H1 (cell line): ENCODE measurements around the gene RHOC. TPM values are rescaled to one million over a fixed set of nuclear protein-coding genes. Genes with fewer than 3 reads are reported as not detected.
"Not testable (repeated sequence)": the region's sequence is repeated elsewhere in the genome, so short reads cannot be mapped to it uniquely, and the experiment has no call there.

ENCODE experiments used
- CTCF ChIA-PET: fragments of 300-600 bp; sonication (Branson Sonifier 250); formaldehyde crosslinking; loops from one replicate; lab custom pipeline; 2021; ENCODE audit not compliant: partially characterized antibody; lab: Charles Lee
- POLR2A ChIA-PET: fragments of 300-600 bp; sonication (Branson Sonifier 250); formaldehyde crosslinking; loops from one replicate; lab custom pipeline; 2021; ENCODE audit warnings: inconsistent platforms; ENCODE audit not compliant: partially characterized antibody; lab: Charles Lee
- DNase-seq, 2 experiments: peaks; one replicate each; pipeline versions ENCODE4 v3.0.0 to v3.0.0-alpha.2; 2010 to 2022; ENCODE audit warnings: low spot score in 2 of 2, low read depth in 1 of 2, mixed read lengths in 1 of 2
- FAIRE-seq: peaks from 2 replicates; lab custom pipeline; 2011; peaks lifted over from hg19 to GRCh38; lab: Jason Lieb, UNC
- H2AFZ ChIP-seq: 2 replicates; pipeline ENCODE4 v1.8.1; 2012; ENCODE audit warnings: low read length, inconsistent platforms
- H2AK5ac ChIP-seq: 2 replicates; pipeline ENCODE4 v1.6.1; 2013; ENCODE audit warnings: low read depth, low read length
- H2BK120ac ChIP-seq: replicated peaks from 2 replicates; pipeline ENCODE3; 2013; ENCODE audit warnings: low read depth, low read length, inconsistent platforms
- H2BK12ac ChIP-seq: 2 replicates; pipeline ENCODE4 v1.6.1; 2013; ENCODE audit warnings: low read depth, low read length
- H2BK15ac ChIP-seq: 2 replicates; pipeline ENCODE4 v1.6.1; 2013; ENCODE audit warnings: low read length
- H2BK20ac ChIP-seq: 2 replicates; pipeline ENCODE4 v1.6.1; 2013; ENCODE audit warnings: low read length
- H2BK5ac ChIP-seq: 2 replicates; pipeline ENCODE4 v1.6.1; 2013; ENCODE audit warnings: low read depth, low read length
- H3K14ac ChIP-seq: 2 replicates; pipeline ENCODE4 v1.6.1; 2013; ENCODE audit warnings: inconsistent platforms; ENCODE audit not compliant: insufficient read length
- H3K18ac ChIP-seq: 2 replicates; pipeline ENCODE4 v1.6.1; 2013; ENCODE audit warnings: low read length; ENCODE audit errors: extremely low read depth
- H3K23ac ChIP-seq: 2 replicates; pipeline ENCODE4 v1.6.1; 2013; ENCODE audit warnings: inconsistent platforms; ENCODE audit not compliant: insufficient read length
- H3K23me2 ChIP-seq: 2 replicates; pipeline ENCODE4 v1.6.1; 2013; ENCODE audit warnings: low read depth, low read length
- H3K27ac ChIP-seq: 2 replicates; pipeline ENCODE4 v1.6.1; 2011; ENCODE audit warnings: low read depth, low read length, inconsistent platforms
- H3K27me3 ChIP-seq, 4 experiments: replicated peaks in 1 of 4; 1 replicate in 1 of 4; 2 replicates in 3 of 4; pipeline versions ENCODE4 v1.6.1 to v1.8.1; 2011 to 2013; ENCODE audit warnings: low read length in 3 of 4, mild to moderate bottlenecking in 3 of 4, inconsistent platforms in 2 of 4, mixed read lengths in 2 of 4, moderate library complexity in 1 of 4; ENCODE audit not compliant: control insufficient read depth in 3 of 4, insufficient read depth in 3 of 4; ENCODE audit errors: extremely low read depth in 1 of 4
- H3K36me3 ChIP-seq, 4 experiments: 2 replicates each; pipeline versions ENCODE4 v1.6.1 to v1.8.1; 2011 to 2013; ENCODE audit warnings: mild to moderate bottlenecking in 4 of 4, low read length in 3 of 4, moderate library complexity in 2 of 4, control low read depth in 1 of 4, inconsistent platforms in 1 of 4; ENCODE audit not compliant: insufficient read depth in 4 of 4, control insufficient read depth in 2 of 4
- H3K4ac ChIP-seq: replicated peaks from 2 replicates; pipeline ENCODE3; 2013; ENCODE audit warnings: low read length, low read depth, mixed read lengths, inconsistent platforms; ENCODE audit not compliant: insufficient read length
- H3K4me1 ChIP-seq, 4 experiments: replicated peaks in 1 of 4; 1 replicate in 1 of 4; 2 replicates in 3 of 4; pipeline versions ENCODE4 v1.6.1 to v1.8.1; 2011 to 2013; ENCODE audit warnings: low read length in 3 of 4, inconsistent platforms in 2 of 4, mixed read lengths in 1 of 4; ENCODE audit not compliant: insufficient read depth in 4 of 4, control insufficient read depth in 3 of 4
- H3K4me2 ChIP-seq, 2 experiments: 2 replicates each; pipeline versions ENCODE4 v1.6.1 to v1.8.1; 2011 to 2013; ENCODE audit warnings: low read depth in 2 of 2, low read length in 2 of 2, control low read depth in 1 of 2, inconsistent platforms in 1 of 2, mild to moderate bottlenecking in 1 of 2; ENCODE audit not compliant: insufficient read depth in 1 of 2
- H3K4me3 ChIP-seq, 4 experiments: fragments of 200-600, 300-600 bp in 1 of 4; sonication (generic), shearing (Covaris generic), sonication (Bioruptor Twin) in 1 of 4; 2 replicates each; pipeline versions ENCODE4 v1.5.1 to v1.8.1; 2011 to 2016; ENCODE audit warnings: low read length in 4 of 4, low read depth in 3 of 4, control low read depth in 2 of 4, inconsistent platforms in 2 of 4, mild to moderate bottlenecking in 2 of 4, mixed read lengths in 1 of 4, moderate library complexity in 1 of 4; ENCODE audit not compliant: insufficient read depth in 2 of 4; ENCODE audit errors: extremely low read depth in 1 of 4
- H3K56ac ChIP-seq: replicated peaks from 2 replicates; pipeline ENCODE3; 2013; ENCODE audit warnings: low read depth, mild to moderate bottlenecking, mixed read lengths, low read length, inconsistent platforms; ENCODE audit not compliant: insufficient read length
- H3K79me1 ChIP-seq: 2 replicates; pipeline ENCODE4 v1.6.1; 2013; ENCODE audit warnings: low read depth, low read length, control low read depth
- H3K79me2 ChIP-seq, 2 experiments: 2 replicates each; pipeline versions ENCODE4 v1.6.1 to v1.8.1; 2012 to 2013; ENCODE audit warnings: low read length in 2 of 2, mild to moderate bottlenecking in 2 of 2, inconsistent platforms in 1 of 2; ENCODE audit not compliant: insufficient read depth in 2 of 2, control insufficient read depth in 1 of 2
- H3K9ac ChIP-seq, 4 experiments: replicated peaks in 1 of 4; 1 replicate in 1 of 4; 2 replicates in 3 of 4; pipeline versions ENCODE4 v1.6.1 to v1.8.1; 2011 to 2013; ENCODE audit warnings: low read depth in 3 of 4, low read length in 3 of 4, control low read depth in 2 of 4, mild to moderate bottlenecking in 2 of 4, moderate library complexity in 2 of 4, inconsistent platforms in 1 of 4; ENCODE audit errors: extremely low read depth in 1 of 4
- H3K9me3 ChIP-seq, 2 experiments: 2 replicates each; pipeline versions ENCODE4 v1.6.1 to v1.8.1; 2012 to 2013; ENCODE audit warnings: mild to moderate bottlenecking in 2 of 2, moderate library complexity in 2 of 2, control low read depth in 1 of 2, inconsistent platforms in 1 of 2, low read depth in 1 of 2, low read length in 1 of 2, mixed read lengths in 1 of 2; ENCODE audit not compliant: insufficient read depth in 2 of 2
- H4K20me1 ChIP-seq, 2 experiments: replicated peaks in 1 of 2; 2 replicates each; pipeline versions ENCODE3 to v1.8.1; 2011 to 2013; ENCODE audit warnings: inconsistent platforms in 2 of 2, low read length in 2 of 2, mild to moderate bottlenecking in 1 of 2; ENCODE audit not compliant: insufficient read depth in 2 of 2, control insufficient read depth in 1 of 2
- H4K5ac ChIP-seq: 2 replicates; pipeline ENCODE4 v1.6.1; 2013; ENCODE audit warnings: low read length, low read depth, mixed read lengths, inconsistent platforms; ENCODE audit not compliant: insufficient read length
- H4K8ac ChIP-seq: 2 replicates; pipeline ENCODE4 v1.8.0; 2013; ENCODE audit warnings: mild to moderate bottlenecking, moderate library complexity, low read length, inconsistent platforms; ENCODE audit not compliant: insufficient read depth; ENCODE audit errors: extremely low read depth
- H4K91ac ChIP-seq: replicated peaks from 2 replicates; pipeline ENCODE3; 2013; ENCODE audit warnings: low read length, mixed read lengths, inconsistent platforms; ENCODE audit not compliant: insufficient read length
- WGBS, 2 experiments: shearing (Covaris generic) in 1 of 2; methylation state at CpG; one replicate each; pipeline versions ENCODE4 v1.1.6 to v1.1.7; 2013 to 2015; ENCODE audit warnings: low lambda C conversion rate in 2 of 2, mixed read lengths in 2 of 2, inconsistent platforms in 1 of 2, low coverage in 1 of 2, missing lambda C conversion rate in 1 of 2; ENCODE audit not compliant: insufficient replicate concordance in 2 of 2, insufficient coverage in 1 of 2, insufficient read length in 1 of 2; ENCODE audit errors: extremely low coverage in 1 of 2, missing lambda C conversion rate in 1 of 2; 5-methylcytosine and 5-hydroxymethylcytosine counted together
- polyA plus RNA-seq, 7 experiments: library from polyadenylated mRNA; depleted of rRNA in 3 of 7; stranded (reverse) in 5 of 7; unstranded in 2 of 7; fragments of >200 nt in 5 of 7; fragments of 200-250 nt in 2 of 7; gene quantifications; 1 replicate in 5 of 7; 2 replicates in 1 of 7; 4 replicates in 1 of 7; pipeline versions ENCODE4 v1.2.1 to v1.2.3, GENCODE V29; 2011 to 2013; ENCODE audit warnings: missing spikeins in 2 of 7, mixed read lengths in 2 of 7
- total RNA-seq: library from RNA; stranded (reverse); fragmentation: NEBNext Ultra II Directional; extraction: Animal tissue kit (Norgen Biotek cat#: 25700); gene quantifications from 2 replicates; pipeline ENCODE4 v1.2.1, GENCODE V29; 2021

The RHOC gene
- total and polyA plus RNA-seq, 2 of the 8 experiments (the other 6 are each of a cell fraction or from before 2014, with no cell fraction given) = 53.6 to 97.5 TPM

- WGBS, 2 experiments = 94% methylated on average over 2 of the region's 2 CpGs; no CpG with 5 or more reads in 1 of the 2 experiments
Observed at GRCh38 chr1:112721294-112721693, 14.4 kb upstream of the RHOC start.

More at GRCh38 chr1:112721294-112721693, 14.4 kb upstream of the RHOC start:
- not testable (repeated sequence) for H3K9me3 ChIP-seq, H3K27ac ChIP-seq, H3K18ac ChIP-seq, H2AFZ ChIP-seq, H4K20me1 ChIP-seq, H4K91ac ChIP-seq, H2BK120ac ChIP-seq, H4K8ac ChIP-seq, H4K5ac ChIP-seq, H3K79me2 ChIP-seq, FAIRE-seq, H3K9ac ChIP-seq, H2BK12ac ChIP-seq, H3K56ac ChIP-seq, H3K79me1 ChIP-seq, H2AK5ac ChIP-seq, H2BK15ac ChIP-seq, H3K4me3 ChIP-seq, H3K14ac ChIP-seq, H3K23ac ChIP-seq, H3K23me2 ChIP-seq, H2BK5ac ChIP-seq, DNase-seq, H3K4ac ChIP-seq, H3K4me2 ChIP-seq, H3K36me3 ChIP-seq, H2BK20ac ChIP-seq
- POLR2A ChIA-PET = interaction anchor here (3.0 to 3.4 kb wide), 2 partner anchors 23 to 83 kb away, joined by 15 to 20 read pairs; no protein-coding TSS in a partner anchor
- Histone ChIP-seq H3K27me3 (peaks cover 0 to 26% (median 16%) of the 10 kb centered on the region in 4 experiments; a peak in 5 of 7 replicates), H3K4me1 (peaks cover 8 to 21% (median 17%) of the 10 kb centered on the region in 4 experiments)
- CTCF ChIA-PET = interaction anchor here (0.5 to 14.2 kb wide), 19 partner anchors 9 to 356 kb away, joined by 3 to 547 read pairs (median 5); no protein-coding TSS in a partner anchor
